Transverse colon (tissue), 3 donors: ENCODE data around the gene DOCK2.

ENCODE experiments used
- CTCF ChIP-seq, 5 experiments: fragments of 200-600 bp in 3 of 5; fragments of 450-650 bp in 2 of 5; sonication (generic) in 3 of 5; IDR thresholded peaks; 1 replicate in 2 of 5; 2 replicates in 3 of 5; pipeline ENCODE4 v1.5.1; 2016 to 2017; ENCODE audit warnings: antibody characterized with exemption in 5 of 5, inconsistent platforms in 3 of 5, mild to moderate bottlenecking in 2 of 5, moderate library complexity in 1 of 5
- POLR2A ChIP-seq: fragments of 450-650 bp; IDR thresholded peaks from one replicate; pipeline ENCODE4 v1.6.1; 2016; ENCODE audit warnings: antibody characterized with exemption, mild to moderate bottlenecking, moderate library complexity

GRCh38 chr5:169828385-169828784, 191.3 kb downstream of the DOCK2 start:
- TF ChIP-seq POLR2A = no peak
- no peak for TF ChIP-seq CTCF (IDR thresholded peaks at IDR 0.05)
